ENCODE data around the gene PTPRM.

PTPRM gene

GRCh38 chr18:8402237-8402636 lies 835.1 kb downstream of the PTPRM start:
- no peaks in the 10 kb centered on the region for H3K4me1 ChIP-seq (ENCODE audit: control insufficient read depth, insufficient read depth, low read depth, low read length)

GRCh38 chr18:8403713-8404112 lies 836.6 kb downstream of the PTPRM start:
- Histone ChIP-seq H3K9ac (ENCODE audit: low read length) (no peak overlapping the region), H2BK12ac (ENCODE audit: low read length in 2 of 2) (no peak overlapping the region), H3K4me1 (ENCODE audit: control insufficient read depth, insufficient read depth, low read depth, low read length) (no peaks in the 10 kb centered on the region), H2BK15ac (ENCODE audit: low read depth, poor library complexity, severe bottlenecking) (no peak overlapping the region), H2BK5ac (ENCODE audit: low read depth, low read length, poor library complexity, severe bottlenecking) (no peak overlapping the region), H3K9me3 (ENCODE audit: control insufficient read depth, low read length) (peaks cover 7% of the 10 kb centered on the region), H2AFZ (ENCODE audit: low read depth, low read length) (no peak overlapping the region), H3K36me3 (ENCODE audit: control insufficient read depth in 1 of 2, insufficient read depth in 2 of 2, low read depth in 1 of 2, low read length in 2 of 2) (peaks cover 62 to 64% of the 10 kb centered on the region in 2 experiments), H2AK5ac (ENCODE audit: low read length, severe bottlenecking) (no peak overlapping the region), H3K27ac (ENCODE audit: low read length, poor library complexity, severe bottlenecking) (no peak overlapping the region), H3K18ac (ENCODE audit: low read depth in 1 of 2, low read length in 2 of 2) (no peak overlapping the region), H4K91ac (ENCODE audit: low read length) (no peak overlapping the region), H3K4ac (ENCODE audit: low read depth in 1 of 2, low read length in 2 of 2) (no peak overlapping the region), H3K27me3 (ENCODE audit: control insufficient read depth in 1 of 2, insufficient read depth in 1 of 2, low read length in 2 of 2) (no peaks in the 10 kb centered on the region), H3K4me2 (ENCODE audit: low read length, poor library complexity, severe bottlenecking) (no peak overlapping the region), H3K79me1 (replicated peaks; ENCODE audit: low read length, poor library complexity, severe bottlenecking) (peaks cover 2% of the 10 kb centered on the region), H3K23ac (ENCODE audit: low read length in 2 of 2) (no peak overlapping the region), H4K8ac (ENCODE audit: low read length) (no peak overlapping the region), H2BK120ac (ENCODE audit: low read depth, low read length) (no peak overlapping the region), H3K14ac (ENCODE audit: low read length in 2 of 2) (no peak overlapping the region), H3K4me3 (ENCODE audit: insufficient read depth in 1 of 2, low read depth in 1 of 2, low read length in 2 of 2) (no peak overlapping the region)
- DNase-seq = no peak
- WGBS = 93% methylated on average over 1 of the region's 2 CpGs

More at GRCh38 chr18:8402237-8402636, 835.1 kb downstream of the PTPRM start:
- Histone ChIP-seq H2BK12ac (ENCODE audit: low read length in 2 of 2) (no peak overlapping the region), H3K27me3 (ENCODE audit: control insufficient read depth in 1 of 2, insufficient read depth in 1 of 2, low read length in 2 of 2) (no peaks in the 10 kb centered on the region), H3K4me3 (ENCODE audit: insufficient read depth in 1 of 2, low read depth in 1 of 2, low read length in 2 of 2) (no peak overlapping the region), H3K14ac (ENCODE audit: low read length in 2 of 2) (no peak overlapping the region), H4K91ac (ENCODE audit: low read length) (no peak overlapping the region), H2BK15ac (ENCODE audit: low read depth, poor library complexity, severe bottlenecking) (no peak overlapping the region), H2AK5ac (ENCODE audit: low read length, severe bottlenecking) (no peak overlapping the region), H3K4me2 (ENCODE audit: low read length, poor library complexity, severe bottlenecking) (no peak overlapping the region), H3K4ac (ENCODE audit: low read depth in 1 of 2, low read length in 2 of 2) (no peak overlapping the region), H2AFZ (ENCODE audit: low read depth, low read length) (no peak overlapping the region), H3K36me3 (ENCODE audit: control insufficient read depth in 1 of 2, insufficient read depth in 2 of 2, low read depth in 1 of 2, low read length in 2 of 2) (peaks cover 55 to 60% of the 10 kb centered on the region in 2 experiments), H3K18ac (ENCODE audit: low read depth in 1 of 2, low read length in 2 of 2) (no peak overlapping the region), H3K23ac (ENCODE audit: low read length in 2 of 2) (no peak overlapping the region), H3K79me1 (replicated peaks; ENCODE audit: low read length, poor library complexity, severe bottlenecking) (peaks cover 2% of the 10 kb centered on the region), H2BK120ac (ENCODE audit: low read depth, low read length) (no peak overlapping the region), H3K9ac (ENCODE audit: low read length) (no peak overlapping the region), H3K27ac (ENCODE audit: low read length, poor library complexity, severe bottlenecking) (no peak overlapping the region), H3K9me3 (ENCODE audit: control insufficient read depth, low read length) (peaks cover 7% of the 10 kb centered on the region), H2BK5ac (ENCODE audit: low read depth, low read length, poor library complexity, severe bottlenecking) (no peak overlapping the region), H4K8ac (ENCODE audit: low read length) (no peak overlapping the region)
- no peak for DNase-seq
- WGBS = 92% methylated on average over 4 of the region's 4 CpGs

DNA sequence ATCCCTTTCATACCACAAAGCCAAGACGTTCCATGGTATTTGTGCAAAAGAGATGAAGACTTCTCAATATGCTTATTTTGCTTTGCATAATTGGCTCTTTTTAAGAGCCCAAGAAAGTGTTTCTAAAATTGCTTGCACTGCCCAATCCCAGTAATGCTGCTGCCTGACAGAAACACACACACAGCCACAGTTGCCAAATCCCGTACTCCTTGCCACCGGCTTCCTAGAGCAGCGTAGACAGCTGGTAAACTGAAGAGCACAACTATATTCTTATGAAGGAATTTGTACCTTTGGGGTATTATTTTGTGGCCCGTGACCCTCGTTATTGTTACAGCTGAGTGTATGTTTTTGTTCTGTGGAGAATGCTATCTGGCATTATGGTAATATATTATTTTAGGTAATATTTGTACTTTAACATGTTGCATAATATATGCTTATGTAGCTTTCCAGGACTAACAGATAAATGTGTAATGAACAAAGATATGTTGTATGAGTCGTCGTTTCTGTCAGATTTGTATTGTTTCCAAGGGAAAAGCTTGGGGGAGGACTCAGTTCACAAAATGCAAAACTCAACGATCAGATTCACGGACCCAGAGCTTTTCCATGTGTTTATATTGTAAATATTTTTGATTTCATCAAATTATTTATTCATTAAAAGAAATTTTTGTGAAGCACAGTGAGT lies 839.2 kb downstream of the PTPRM start:
- no peak overlapping the region for H3K23ac ChIP-seq (ENCODE audit: low read length in 2 of 2)

DNA sequence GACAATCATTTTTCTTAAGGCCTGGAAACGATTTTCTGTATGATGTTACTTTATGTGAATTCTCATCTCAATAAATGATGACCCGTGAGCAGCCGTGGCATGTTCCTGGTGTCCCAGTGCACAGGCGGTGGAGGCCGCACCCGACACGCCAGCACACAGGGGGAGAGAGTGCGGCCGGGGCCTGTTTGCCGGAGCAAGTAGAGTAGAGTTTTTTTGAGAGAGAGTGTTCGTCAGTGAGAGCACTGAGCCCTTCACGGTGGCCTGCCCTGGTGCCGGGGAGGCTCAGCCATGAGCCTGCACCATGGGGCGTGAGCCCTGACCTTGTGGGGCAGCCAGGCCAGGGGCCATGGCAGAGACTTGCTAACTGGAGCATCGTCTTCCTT lies 839.7 kb downstream of the PTPRM start:
- 97% methylated on average over 15 of the region's 15 CpGs for WGBS
- no peak overlapping the region for H2BK5ac ChIP-seq (ENCODE audit: low read depth, low read length, poor library complexity, severe bottlenecking)
- no peaks in the 10 kb centered on the region for H3K79me1 ChIP-seq (replicated peaks; ENCODE audit: low read length, poor library complexity, severe bottlenecking)
- H3K4me2 ChIP-seq (ENCODE audit: low read length, poor library complexity, severe bottlenecking) = no peak overlapping the region
- no peak overlapping the region for H3K4me3 ChIP-seq (ENCODE audit: insufficient read depth in 1 of 2, low read depth in 1 of 2, low read length in 2 of 2)
- no peak overlapping the region for H3K18ac ChIP-seq (ENCODE audit: low read depth in 1 of 2, low read length in 2 of 2)
- H3K9ac ChIP-seq (ENCODE audit: low read length) = no peak overlapping the region
- no peak overlapping the region for H4K91ac ChIP-seq (ENCODE audit: low read length)
- H2BK12ac ChIP-seq (ENCODE audit: low read length in 2 of 2) = no peak overlapping the region
- H3K4me1 ChIP-seq (ENCODE audit: control insufficient read depth, insufficient read depth, low read depth, low read length) = no peaks in the 10 kb centered on the region
- H2AFZ ChIP-seq (ENCODE audit: low read depth, low read length) = no peak overlapping the region
- no peak overlapping the region for H4K8ac ChIP-seq (ENCODE audit: low read length)
- no peak overlapping the region for H3K4ac ChIP-seq (ENCODE audit: low read depth in 1 of 2, low read length in 2 of 2)
- no peak overlapping the region for H3K27ac ChIP-seq (ENCODE audit: low read length, poor library complexity, severe bottlenecking)
- no peak for DNase-seq
- no peak overlapping the region for H2BK120ac ChIP-seq (ENCODE audit: low read depth, low read length)
- H2AK5ac ChIP-seq (ENCODE audit: low read length, severe bottlenecking) = no peak overlapping the region
- no peaks in the 10 kb centered on the region for H3K27me3 ChIP-seq (ENCODE audit: control insufficient read depth in 1 of 2, insufficient read depth in 1 of 2, low read length in 2 of 2)
- H3K23ac ChIP-seq (ENCODE audit: low read length in 2 of 2) = no peak overlapping the region
- peaks cover 33% of the 10 kb centered on the region for H3K9me3 ChIP-seq (ENCODE audit: control insufficient read depth, low read length)
- peaks cover 46 to 58% of the 10 kb centered on the region in 2 experiments for H3K36me3 ChIP-seq (ENCODE audit: control insufficient read depth in 1 of 2, insufficient read depth in 2 of 2, low read depth in 1 of 2, low read length in 2 of 2)
- H3K14ac ChIP-seq (ENCODE audit: low read length in 2 of 2) = no peak overlapping the region
- H2BK15ac ChIP-seq (ENCODE audit: low read depth, poor library complexity, severe bottlenecking) = no peak overlapping the region

More for the DNA sequence above, 839.2 kb downstream of the PTPRM start:
- no peak overlapping the region for H3K4me2 ChIP-seq (ENCODE audit: low read length, poor library complexity, severe bottlenecking)
- no peak overlapping the region for H3K4me3 ChIP-seq (ENCODE audit: insufficient read depth in 1 of 2, low read depth in 1 of 2, low read length in 2 of 2)
- no peak overlapping the region for H2AFZ ChIP-seq (ENCODE audit: low read depth, low read length)
- H3K79me1 ChIP-seq (replicated peaks; ENCODE audit: low read length, poor library complexity, severe bottlenecking) = no peaks in the 10 kb centered on the region
- no peaks in the 10 kb centered on the region for H3K27me3 ChIP-seq (ENCODE audit: control insufficient read depth in 1 of 2, insufficient read depth in 1 of 2, low read length in 2 of 2)
- H2BK5ac ChIP-seq (ENCODE audit: low read depth, low read length, poor library complexity, severe bottlenecking) = no peak overlapping the region
- peaks cover 28% of the 10 kb centered on the region for H3K9me3 ChIP-seq (ENCODE audit: control insufficient read depth, low read length)
- no peak overlapping the region for H2AK5ac ChIP-seq (ENCODE audit: low read length, severe bottlenecking)
- H3K14ac ChIP-seq (ENCODE audit: low read length in 2 of 2) = no peak overlapping the region
- H4K8ac ChIP-seq (ENCODE audit: low read length) = no peak overlapping the region
- H3K27ac ChIP-seq (ENCODE audit: low read length, poor library complexity, severe bottlenecking) = no peak overlapping the region
- no peak overlapping the region for H2BK15ac ChIP-seq (ENCODE audit: low read depth, poor library complexity, severe bottlenecking)
- no peak overlapping the region for H2BK120ac ChIP-seq (ENCODE audit: low read depth, low read length)
- no peaks in the 10 kb centered on the region for H3K4me1 ChIP-seq (ENCODE audit: control insufficient read depth, insufficient read depth, low read depth, low read length)
- peaks cover 51 to 58% of the 10 kb centered on the region in 2 experiments for H3K36me3 ChIP-seq (ENCODE audit: control insufficient read depth in 1 of 2, insufficient read depth in 2 of 2, low read depth in 1 of 2, low read length in 2 of 2)
- no peak overlapping the region for H3K18ac ChIP-seq (ENCODE audit: low read depth in 1 of 2, low read length in 2 of 2)
- H4K91ac ChIP-seq (ENCODE audit: low read length) = no peak overlapping the region
- WGBS = 98% methylated on average over 6 of the region's 10 CpGs
- no peak overlapping the region for H3K9ac ChIP-seq (ENCODE audit: low read length)
- H2BK12ac ChIP-seq (ENCODE audit: low read length in 2 of 2) = no peak overlapping the region
- no peak for DNase-seq
- H3K4ac ChIP-seq (ENCODE audit: low read depth in 1 of 2, low read length in 2 of 2) = no peak overlapping the region

Measured in mesenchymal stem cell (in vitro differentiated cells and primary cell).